ENCODE measurements around the gene TBC1D5. TPM values are rescaled to one million over a fixed set of nuclear protein-coding genes. Genes with fewer than 3 reads are reported as not detected.

Gene TBC1D5
- total RNA-seq, 3 donors from 2014 or later: 33.1 to 56.1 (median 44.1) TPM

DNA sequence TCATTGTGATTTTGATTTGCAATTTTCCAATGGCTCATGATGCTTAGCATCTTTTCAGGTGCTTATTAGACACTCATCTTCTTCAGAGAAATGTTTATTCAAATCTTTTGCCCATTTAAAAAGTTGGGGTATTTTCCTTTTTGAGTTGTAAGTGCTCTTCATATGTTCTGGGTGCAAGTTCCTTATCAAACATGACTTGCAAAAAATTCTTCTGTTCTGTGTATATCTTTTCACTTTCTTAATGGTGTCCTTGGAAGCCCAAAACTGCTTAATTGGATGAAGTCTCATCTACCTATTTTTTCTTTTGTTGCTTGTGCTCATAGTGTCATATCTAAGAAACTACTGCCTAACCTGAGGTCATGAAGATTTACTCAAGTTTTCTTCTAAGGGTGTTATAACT is 524.8 kb downstream of the TBC1D5 start:
- TF ChIP-seq, protein P1, sequence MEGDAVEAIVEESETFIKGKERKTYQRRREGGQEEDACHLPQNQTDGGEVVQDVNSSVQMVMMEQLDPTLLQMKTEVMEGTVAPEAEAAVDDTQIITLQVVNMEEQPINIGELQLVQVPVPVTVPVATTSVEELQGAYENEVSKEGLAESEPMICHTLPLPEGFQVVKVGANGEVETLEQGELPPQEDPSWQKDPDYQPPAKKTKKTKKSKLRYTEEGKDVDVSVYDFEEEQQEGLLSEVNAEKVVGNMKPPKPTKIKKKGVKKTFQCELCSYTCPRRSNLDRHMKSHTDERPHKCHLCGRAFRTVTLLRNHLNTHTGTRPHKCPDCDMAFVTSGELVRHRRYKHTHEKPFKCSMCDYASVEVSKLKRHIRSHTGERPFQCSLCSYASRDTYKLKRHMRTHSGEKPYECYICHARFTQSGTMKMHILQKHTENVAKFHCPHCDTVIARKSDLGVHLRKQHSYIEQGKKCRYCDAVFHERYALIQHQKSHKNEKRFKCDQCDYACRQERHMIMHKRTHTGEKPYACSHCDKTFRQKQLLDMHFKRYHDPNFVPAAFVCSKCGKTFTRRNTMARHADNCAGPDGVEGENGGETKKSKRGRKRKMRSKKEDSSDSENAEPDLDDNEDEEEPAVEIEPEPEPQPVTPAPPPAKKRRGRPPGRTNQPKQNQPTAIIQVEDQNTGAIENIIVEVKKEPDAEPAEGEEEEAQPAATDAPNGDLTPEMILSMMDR (IDR thresholded peaks at IDR 0.05): no peak
- H3K36me3 ChIP-seq (ENCODE audit: low read depth): no peaks in the 10 kb centered on the region
- no peaks in the 10 kb centered on the region for H3K4me1 ChIP-seq (ENCODE audit: low read depth)
- DNase-seq: no peak
- no peak for ATAC-seq
- no peak overlapping the region for H3K4me3 ChIP-seq
- intact Hi-C loops (cut with DNase I, micrococcal nuclease): no loop called here
- H3K9me3 ChIP-seq: no peaks in the 10 kb centered on the region

DNA sequence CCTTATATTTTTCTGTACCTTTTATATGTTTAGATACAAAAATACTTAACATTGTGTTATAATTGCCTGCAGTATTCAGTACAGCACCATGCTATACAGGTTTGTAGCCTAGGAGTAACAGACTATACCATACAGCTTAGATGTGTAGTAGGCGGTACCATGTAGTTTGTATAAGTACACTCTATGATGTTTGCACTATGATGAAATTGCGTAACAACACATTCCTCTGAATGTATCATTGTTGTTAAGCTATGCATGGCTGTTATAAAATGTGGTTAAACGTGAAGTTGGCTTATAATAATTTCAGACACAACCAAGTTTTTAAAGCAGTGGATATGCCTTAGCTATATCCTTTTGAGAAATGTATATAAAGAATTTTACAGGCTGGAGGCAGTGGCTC is 529.3 kb downstream of the TBC1D5 start:
- Histone ChIP-seq H3K4me3 (no peak overlapping the region), H3K9me3 (no peaks in the 10 kb centered on the region), H3K4me1 (ENCODE audit: low read depth) (no peaks in the 10 kb centered on the region), H3K36me3 (ENCODE audit: low read depth) (no peaks in the 10 kb centered on the region)
- TF ChIP-seq, protein P1 (IDR thresholded peaks at IDR 0.05): no peak
- peak; percentile 84 for ATAC-seq
- DNase-seq: no peak
- intact Hi-C loops (cut with DNase I, micrococcal nuclease): no loop called here

DNA sequence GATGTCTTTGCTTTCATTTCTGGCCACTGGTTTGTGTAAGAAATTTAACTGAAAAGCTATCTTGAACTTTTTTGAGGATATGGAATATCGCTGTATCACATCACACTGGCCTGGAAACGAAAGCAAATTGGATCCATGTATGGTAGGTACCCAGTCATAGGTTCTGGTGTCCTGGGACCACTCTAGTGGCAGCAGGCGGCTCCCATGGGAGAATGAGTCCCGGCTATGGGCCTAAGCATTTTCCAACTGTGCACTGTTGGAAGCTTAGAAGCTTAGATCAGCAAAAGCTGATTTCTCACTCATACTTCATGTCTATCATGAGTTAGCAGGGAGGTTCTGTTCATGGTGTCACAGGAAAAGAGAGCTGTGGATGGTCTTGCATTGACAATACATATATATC is 534.5 kb downstream of the TBC1D5 start:
- Histone ChIP-seq H3K4me3 (no peak overlapping the region), H3K4me1 (ENCODE audit: low read depth) (no peaks in the 10 kb centered on the region), H3K36me3 (ENCODE audit: low read depth) (no peaks in the 10 kb centered on the region), H3K9me3 (peaks cover 2% of the 10 kb centered on the region)
- intact Hi-C loops (cut with DNase I, micrococcal nuclease): no loop called here
- TF ChIP-seq, protein P1 (IDR thresholded peaks at IDR 0.05): no peak
- ATAC-seq: no peak
- no peak for DNase-seq

DNA sequence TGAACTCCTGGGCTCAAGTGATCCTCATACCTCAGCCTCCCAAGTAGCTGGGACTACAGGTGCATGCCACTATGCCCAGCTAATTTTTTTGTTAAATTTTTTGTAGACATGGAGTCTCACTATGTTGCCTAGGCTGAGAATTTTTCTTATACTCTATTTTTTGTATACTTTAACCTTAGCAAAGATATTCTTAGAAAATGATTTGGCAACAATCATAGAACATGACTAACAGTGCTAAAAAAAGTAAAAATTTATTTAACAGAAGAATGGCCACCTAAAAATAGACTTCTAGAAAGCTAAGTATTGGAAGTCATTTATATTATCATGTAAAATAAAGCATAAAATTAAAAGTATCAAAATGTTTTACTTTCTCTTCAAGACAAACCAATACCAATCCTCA is 535.4 kb downstream of the TBC1D5 start:
- no peak for ATAC-seq
- intact Hi-C loops (cut with DNase I, micrococcal nuclease): no loop called here
- no peaks in the 10 kb centered on the region for H3K36me3 ChIP-seq (ENCODE audit: low read depth)
- TF ChIP-seq, protein P1 (IDR thresholded peaks at IDR 0.05): no peak
- DNase-seq: no peak
- H3K4me3 ChIP-seq: no peak overlapping the region
- no peaks in the 10 kb centered on the region for H3K4me1 ChIP-seq (ENCODE audit: low read depth)
- H3K9me3 ChIP-seq: peaks cover 12% of the 10 kb centered on the region

DNA sequence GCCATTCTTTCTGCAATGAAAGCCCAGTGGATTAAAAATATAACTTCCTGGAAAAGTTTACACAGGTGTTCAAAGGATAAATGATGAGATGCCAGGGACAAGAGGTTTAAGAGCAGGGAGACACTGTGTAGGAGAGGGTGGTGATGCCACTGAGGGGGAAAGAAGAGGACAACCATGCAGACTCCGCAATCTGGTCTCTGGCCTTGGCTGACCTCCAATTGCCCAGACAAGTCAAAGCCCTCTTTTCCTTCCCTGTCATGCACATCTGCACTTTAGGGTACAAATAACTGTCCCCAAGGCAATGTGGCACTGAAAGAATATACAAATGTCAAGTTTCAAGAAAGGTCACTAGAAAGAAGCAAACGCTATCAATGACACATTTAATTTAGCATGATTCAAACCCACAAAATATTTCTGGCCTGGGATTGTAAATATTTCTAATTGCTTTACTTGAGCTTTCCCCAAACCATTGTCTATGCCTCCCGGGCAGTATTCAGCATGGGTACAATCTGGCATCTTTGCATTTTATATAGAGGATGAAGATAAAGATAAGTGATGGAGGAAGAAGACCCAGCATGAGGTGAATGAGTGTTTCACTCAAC is 538.3 kb downstream of the TBC1D5 start:
- no peaks in the 10 kb centered on the region for H3K36me3 ChIP-seq (ENCODE audit: low read depth)
- no peak for DNase-seq
- no peak overlapping the region for H3K4me3 ChIP-seq

More for the DNA sequence above, 538.3 kb downstream of the TBC1D5 start:
- Histone ChIP-seq H3K9me3 (peaks cover 12% of the 10 kb centered on the region), H3K4me1 (ENCODE audit: low read depth) (no peaks in the 10 kb centered on the region)
- ATAC-seq: no peak
- intact Hi-C loops (cut with DNase I, micrococcal nuclease): no loop called here
- TF ChIP-seq, protein P1 (IDR thresholded peaks at IDR 0.05): no peak

Data from mucosa of descending colon (tissue), 3 donors.